ENCODE data around the gene SIN3A. TPM values are rescaled to one million over a fixed set of nuclear protein-coding genes. Genes with fewer than 3 reads are reported as not detected.

The SIN3A gene
- total RNA-seq, 2 experiments from 2014 or later, result 44.2 to 103 TPM

GRCh38 chr15:75431682-75432081 is 19.8 kb downstream of the SIN3A start:
- H2AFZ ChIP-seq (ENCODE audit: low read length), result no peak overlapping the region
- no TSS peak for BruUV-seq (replicated peaks)
- no peak overlapping the region for H3K4me3 ChIP-seq (ENCODE audit: low read depth, low read length, poor library complexity, severe bottlenecking)
- TF ChIP-seq CTCF (conservative IDR thresholded peaks at IDR 0.05; ENCODE audit: low read length), result no peak
- intact Hi-C loops (cut with micrococcal nuclease; ENCODE audit: unreplicated experiment), result no loop called here
- 0 out of 2 replicates have a peak, but pooled peaks cover 11% of the 10 kb centered on the region for H4K20me1 ChIP-seq (ENCODE audit: insufficient read depth, low read length)
- no peaks in the 10 kb centered on the region for H3K4me1 ChIP-seq (ENCODE audit: insufficient read depth, low read length, poor library complexity, severe bottlenecking)
- H3K9me3 ChIP-seq (ENCODE audit: low read length), result no peaks in the 10 kb centered on the region
- ChIA-PET CTCF (ENCODE audit: unreplicated experiment) (no interaction called here), POLR2A (interaction anchor here (1.0 to 1.8 kb wide), 4 partner anchors 10 to 38 kb away, joined by 3 to 13 read pairs (median 4); partner anchors contain the start of gene SIN3A)
- no peak for DNase-seq (ENCODE audit: low spot score)
- H3K79me2 ChIP-seq (ENCODE audit: insufficient read depth, low read depth, low read length), result peaks cover 64% of the 10 kb centered on the region
- no peak overlapping the region for H3K27ac ChIP-seq (ENCODE audit: low read depth, low read length, poor library complexity, severe bottlenecking)
- H3K36me3 ChIP-seq (ENCODE audit: insufficient read depth, low read length), result peaks cover 69% of the 10 kb centered on the region
- no peaks in the 10 kb centered on the region for H3K9me2 ChIP-seq (ENCODE audit: insufficient read depth, low read length)
- H3K4me2 ChIP-seq (ENCODE audit: low read length), result no peak overlapping the region

DNA sequence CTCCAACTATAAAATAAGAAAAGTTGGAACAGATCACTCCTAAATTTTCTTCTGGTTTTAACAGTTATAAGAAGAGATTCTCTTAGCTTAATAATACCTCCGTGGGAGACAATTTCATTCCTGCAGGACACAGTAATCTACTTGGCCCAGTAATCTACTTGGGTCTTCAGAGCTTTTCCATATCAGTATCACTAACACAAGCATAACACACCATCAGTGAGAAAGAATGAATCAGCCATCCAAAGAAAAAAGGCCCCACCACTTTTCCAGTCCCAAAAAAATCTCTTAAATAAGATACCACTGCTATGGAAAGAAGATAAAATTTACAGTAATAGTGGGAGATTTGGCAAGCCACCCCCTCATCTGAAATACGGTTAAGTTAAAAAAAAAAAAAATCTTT is 20.2 kb downstream of the SIN3A start:
- H4K20me1 ChIP-seq (ENCODE audit: insufficient read depth, low read length), result 0 out of 2 replicates have a peak, but pooled peaks cover 7% of the 10 kb centered on the region
- peaks cover 69% of the 10 kb centered on the region for H3K36me3 ChIP-seq (ENCODE audit: insufficient read depth, low read length)
- no peaks in the 10 kb centered on the region for H3K9me2 ChIP-seq (ENCODE audit: insufficient read depth, low read length)
- ChIA-PET CTCF (ENCODE audit: unreplicated experiment) (no interaction called here), POLR2A (interaction anchor here (1.0 to 1.8 kb wide), 3 partner anchors 16 to 37 kb away, joined by 3 to 13 read pairs (median 5); partner anchors contain the start of gene SIN3A)
- BruUV-seq (replicated peaks), result no TSS peak
- no peak overlapping the region for H2AFZ ChIP-seq (ENCODE audit: low read length)
- H3K4me2 ChIP-seq (ENCODE audit: low read length), result no peak overlapping the region
- peaks cover 60% of the 10 kb centered on the region for H3K79me2 ChIP-seq (ENCODE audit: insufficient read depth, low read depth, low read length)
- H3K27ac ChIP-seq (ENCODE audit: low read depth, low read length, poor library complexity, severe bottlenecking), result no peak overlapping the region
- H3K4me1 ChIP-seq (ENCODE audit: insufficient read depth, low read length, poor library complexity, severe bottlenecking), result no peaks in the 10 kb centered on the region
- no peaks in the 10 kb centered on the region for H3K9me3 ChIP-seq (ENCODE audit: low read length)
- no peak for DNase-seq (ENCODE audit: low spot score)
- no peak for TF ChIP-seq CTCF (conservative IDR thresholded peaks at IDR 0.05; ENCODE audit: low read length)
- no peak for TF ChIP-seq EZH2phosphoT487 (IDR thresholded peaks at IDR 0.05; ENCODE audit: borderline replicate concordance, low read depth, low read length)
- no peak overlapping the region for H3K4me3 ChIP-seq (ENCODE audit: low read depth, low read length, poor library complexity, severe bottlenecking)
- intact Hi-C loops (cut with micrococcal nuclease; ENCODE audit: unreplicated experiment), result no loop called here

GRCh38 chr15:75430259-75430658 is 21.2 kb downstream of the SIN3A start:
- 0 out of 2 replicates have a peak, but pooled peaks cover 7% of the 10 kb centered on the region for H4K20me1 ChIP-seq (ENCODE audit: insufficient read depth, low read length)
- peaks cover 69% of the 10 kb centered on the region for H3K36me3 ChIP-seq (ENCODE audit: insufficient read depth, low read length)

More at GRCh38 chr15:75430259-75430658, 21.2 kb downstream of the SIN3A start:
- no peak overlapping the region for H3K27ac ChIP-seq (ENCODE audit: low read depth, low read length, poor library complexity, severe bottlenecking)
- no peaks in the 10 kb centered on the region for H3K9me2 ChIP-seq (ENCODE audit: insufficient read depth, low read length)
- H3K4me2 ChIP-seq (ENCODE audit: low read length), result no peak overlapping the region
- no peak overlapping the region for H3K4me3 ChIP-seq (ENCODE audit: low read depth, low read length, poor library complexity, severe bottlenecking)
- ChIA-PET CTCF (ENCODE audit: unreplicated experiment) (no interaction called here), POLR2A (no interaction called here)
- no peak for DNase-seq (ENCODE audit: low spot score)
- intact Hi-C loops (cut with micrococcal nuclease; ENCODE audit: unreplicated experiment), result no loop called here
- H3K79me2 ChIP-seq (ENCODE audit: insufficient read depth, low read depth, low read length), result peaks cover 55% of the 10 kb centered on the region
- no peak for TF ChIP-seq EZH2phosphoT487 (IDR thresholded peaks at IDR 0.05; ENCODE audit: borderline replicate concordance, low read depth, low read length)
- no peak for TF ChIP-seq CTCF (conservative IDR thresholded peaks at IDR 0.05; ENCODE audit: low read length)
- H3K4me1 ChIP-seq (ENCODE audit: insufficient read depth, low read length, poor library complexity, severe bottlenecking), result no peaks in the 10 kb centered on the region
- no peak overlapping the region for H2AFZ ChIP-seq (ENCODE audit: low read length)
- H3K9me3 ChIP-seq (ENCODE audit: low read length), result no peaks in the 10 kb centered on the region
- no TSS peak for BruUV-seq (replicated peaks)

All from OCI-LY7 (cell line).